ENCODE measurements around the gene LPCAT3.

DNA sequence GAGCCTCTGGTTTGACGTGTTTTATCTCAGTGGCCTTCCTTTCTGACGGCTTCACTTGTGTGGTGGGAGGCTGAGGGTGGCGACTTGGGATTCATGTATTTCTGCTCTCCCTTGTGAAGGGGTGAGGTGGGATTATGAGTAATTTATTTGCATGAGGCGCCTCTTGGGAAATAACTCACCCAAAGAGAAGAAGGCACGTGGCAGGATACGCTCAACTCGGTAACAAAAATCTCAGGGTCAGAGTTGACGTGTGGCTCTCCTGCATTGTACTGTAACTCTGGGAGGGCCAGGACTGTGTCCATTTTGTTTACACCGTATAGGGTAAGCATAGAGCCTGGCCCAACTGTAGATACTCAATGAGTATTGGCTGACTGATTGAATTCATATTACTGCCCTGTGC, 27.6 kb upstream of the LPCAT3 start:
- no peak for TF ChIP-seq ZBTB1 (CRISPR knock-in tag; IDR thresholded peaks at IDR 0.05; ENCODE audit: borderline replicate concordance)
- TF ChIP-seq SRF (IDR thresholded peaks at IDR 0.05; ENCODE audit: low read depth, low read length): no peak
- TF ChIP-seq CREM (IDR thresholded peaks at IDR 0.05): no peak
- no peak for TF ChIP-seq CREM (CRISPR knock-in tag; IDR thresholded peaks at IDR 0.05)
- TF ChIP-seq CREB1 (IDR thresholded peaks at IDR 0.05): no peak
- no peak for TF ChIP-seq CREB1 (CRISPR knock-in tag; IDR thresholded peaks at IDR 0.05)
- no peak for TF ChIP-seq JUND (CRISPR knock-in tag; IDR thresholded peaks at IDR 0.05)
- TF ChIP-seq ZKSCAN1 (IDR thresholded peaks at IDR 0.05; ENCODE audit: low read length): no peak
- no peak for TF ChIP-seq MAFK (conservative IDR thresholded peaks at IDR 0.05 in 1 of 2, IDR thresholded peaks at IDR 0.05 in 1 of 2; ENCODE audit: low read length in 2 of 2)
- no peak for TF ChIP-seq ZNF446 (CRISPR knock-in tag; IDR thresholded peaks at IDR 0.05)
- TF ChIP-seq, protein P1, sequence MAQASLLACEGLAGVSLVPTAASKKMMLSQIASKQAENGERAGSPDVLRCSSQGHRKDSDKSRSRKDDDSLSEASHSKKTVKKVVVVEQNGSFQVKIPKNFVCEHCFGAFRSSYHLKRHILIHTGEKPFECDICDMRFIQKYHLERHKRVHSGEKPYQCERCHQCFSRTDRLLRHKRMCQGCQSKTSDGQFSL (CRISPR knock-in tag; IDR thresholded peaks at IDR 0.05): no peak

Measured in HepG2 (cell line).